Measurements from ENCODE around the gene CARD16. TPM values are rescaled to one million over a fixed set of nuclear protein-coding genes. Genes with fewer than 3 reads are reported as not detected.

CARD16 gene
- total and polyA plus RNA-seq, 2 donors from 2014 or later, result 16.2 to 24.4 TPM

- FAIRE-seq, result no peak
- Histone ChIP-seq H3K9me3 (ENCODE audit: control insufficient read depth in 2 of 3, insufficient read depth in 1 of 3, low read length in 3 of 3) (no peaks in the 10 kb centered on the region), H3K27ac (ENCODE audit: low read depth in 2 of 2, low read length in 2 of 2) (no peak overlapping the region), H3K27me3 (ENCODE audit: control insufficient read depth, insufficient read depth, low read length) (no peaks in the 10 kb centered on the region), H3K4me1 (ENCODE audit: control insufficient read depth in 2 of 3, insufficient read depth in 2 of 3, low read depth in 1 of 3, low read length in 3 of 3) (no peaks in the 10 kb centered on the region), H3K9ac (ENCODE audit: low read length in 3 of 3) (no peak overlapping the region), H3K4me3 (ENCODE audit: low read length in 3 of 3) (no peak overlapping the region), H3K36me3 (ENCODE audit: control insufficient read depth in 2 of 3, insufficient read depth in 3 of 3, low read length in 3 of 3) (no peaks in the 10 kb centered on the region)
- no peak for TF ChIP-seq CTCF (IDR thresholded peaks at IDR 0.05; ENCODE audit: borderline replicate concordance, extremely low read depth, insufficient read depth)
- intact Hi-C loops (cut with DNase I), result no loop called here
- no peak for DNase-seq
Measured at GRCh38 chr11:105022527-105022926, 22.6 kb downstream of the CARD16 start.

GRCh38 chr11:105007463-105007862 is 37.7 kb downstream of the CARD16 start:
- no peak for DNase-seq
- H3K4me1 ChIP-seq (ENCODE audit: control insufficient read depth in 2 of 3, insufficient read depth in 2 of 3, low read depth in 1 of 3, low read length in 3 of 3), result no peaks in the 10 kb centered on the region
- H3K36me3 ChIP-seq (ENCODE audit: control insufficient read depth in 2 of 3, insufficient read depth in 3 of 3, low read length in 3 of 3), result no peaks in the 10 kb centered on the region
- H3K27ac ChIP-seq (ENCODE audit: low read depth in 2 of 2, low read length in 2 of 2), result no peak overlapping the region
- no peaks in the 10 kb centered on the region for H3K9me3 ChIP-seq (ENCODE audit: control insufficient read depth in 2 of 3, insufficient read depth in 1 of 3, low read length in 3 of 3)
- intact Hi-C loops (cut with DNase I), result no loop called here
- H3K4me3 ChIP-seq (ENCODE audit: low read length in 3 of 3), result no peak overlapping the region
- H3K9ac ChIP-seq (ENCODE audit: low read length in 3 of 3), result no peak overlapping the region
- H3K27me3 ChIP-seq (ENCODE audit: control insufficient read depth, insufficient read depth, low read length), result no peaks in the 10 kb centered on the region
- no peak for FAIRE-seq
- no peak for TF ChIP-seq CTCF (IDR thresholded peaks at IDR 0.05; ENCODE audit: borderline replicate concordance, extremely low read depth, insufficient read depth)

- FAIRE-seq (no peak), DNase-seq (no peak)
- H3K9ac ChIP-seq (ENCODE audit: low read length in 3 of 3), result no peak overlapping the region
- TF ChIP-seq CTCF (IDR thresholded peaks at IDR 0.05; ENCODE audit: borderline replicate concordance, extremely low read depth, insufficient read depth), result no peak
- no peak overlapping the region for H3K4me3 ChIP-seq (ENCODE audit: low read length in 3 of 3)
- intact Hi-C loops (cut with DNase I), result no loop called here
- no peaks in the 10 kb centered on the region for H3K27me3 ChIP-seq (ENCODE audit: control insufficient read depth, insufficient read depth, low read length)
- H3K36me3 ChIP-seq (ENCODE audit: control insufficient read depth in 2 of 3, insufficient read depth in 3 of 3, low read length in 3 of 3), result no peaks in the 10 kb centered on the region
- H3K4me1 ChIP-seq (ENCODE audit: control insufficient read depth in 2 of 3, insufficient read depth in 2 of 3, low read depth in 1 of 3, low read length in 3 of 3), result no peaks in the 10 kb centered on the region
- H3K27ac ChIP-seq (ENCODE audit: low read depth in 2 of 2, low read length in 2 of 2), result no peak overlapping the region
- H3K9me3 ChIP-seq (ENCODE audit: control insufficient read depth in 2 of 3, insufficient read depth in 1 of 3, low read length in 3 of 3), result no peaks in the 10 kb centered on the region
Measured at GRCh38 chr11:105005451-105005845, 39.7 kb downstream of the CARD16 start.

GRCh38 chr11:105004021-105004420 is 41.1 kb downstream of the CARD16 start:
- intact Hi-C loops (cut with DNase I), result no loop called here
- Histone ChIP-seq H3K4me3 (ENCODE audit: low read length in 3 of 3) (no peak overlapping the region), H3K9me3 (ENCODE audit: control insufficient read depth in 2 of 3, insufficient read depth in 1 of 3, low read length in 3 of 3) (no peaks in the 10 kb centered on the region), H3K27ac (ENCODE audit: low read depth in 2 of 2, low read length in 2 of 2) (no peak overlapping the region), H3K9ac (ENCODE audit: low read length in 3 of 3) (no peak overlapping the region), H3K36me3 (ENCODE audit: control insufficient read depth in 2 of 3, insufficient read depth in 3 of 3, low read length in 3 of 3) (no peaks in the 10 kb centered on the region), H3K4me1 (ENCODE audit: control insufficient read depth in 2 of 3, insufficient read depth in 2 of 3, low read depth in 1 of 3, low read length in 3 of 3) (no peaks in the 10 kb centered on the region), H3K27me3 (ENCODE audit: control insufficient read depth, insufficient read depth, low read length) (no peaks in the 10 kb centered on the region)
- no peak for TF ChIP-seq CTCF (IDR thresholded peaks at IDR 0.05; ENCODE audit: borderline replicate concordance, extremely low read depth, insufficient read depth)
- FAIRE-seq (no peak), DNase-seq (no peak)

Measured in kidney (tissue), 14 donors.